Measurements from ENCODE around the gene ATE1. TPM values are rescaled to one million over a fixed set of nuclear protein-coding genes. Genes with fewer than 3 reads are reported as not detected.

ATE1 gene
- total RNA-seq, 3 donors from 2014 or later = 25.0 to 46.8 (median 29.5) TPM

GRCh38 chr10:121846555-121846954, 81.3 kb downstream of the ATE1 start:
- Histone ChIP-seq H3K27me3 (no peaks in the 10 kb centered on the region), H3K36me3 (peaks cover 6% of the 10 kb centered on the region), H3K4me1 (no peaks in the 10 kb centered on the region), H3K27ac (no peak overlapping the region), H3K4me3 (no peak overlapping the region), H3K9me3 (peaks cover 0 to 4% of the 10 kb centered on the region in 2 donors)
- intact Hi-C loops (cut with DNase I; ENCODE audit: low total_unique reads) = no loop called here
- no peak for DNase-seq (ENCODE audit: low spot score in 2 of 2)
- no peak for TF ChIP-seq POLR2AphosphoS5 (IDR thresholded peaks at IDR 0.05)
- TF ChIP-seq CTCF (IDR thresholded peaks at IDR 0.05) = no peak
- TF ChIP-seq POLR2A (IDR thresholded peaks at IDR 0.05) = no peak

GRCh38 chr10:121845044-121845784, 82.6 kb downstream of the ATE1 start:
- Histone ChIP-seq H3K4me1 (no peaks in the 10 kb centered on the region), H3K36me3 (peaks cover 6% of the 10 kb centered on the region), H3K27me3 (no peaks in the 10 kb centered on the region), H3K4me3 (no peak overlapping the region), H3K27ac (no peak overlapping the region), H3K9me3 (peaks cover 0 to 4% of the 10 kb centered on the region in 2 donors)
- intact Hi-C loops (cut with DNase I; ENCODE audit: low total_unique reads) = no loop called here
- DNase-seq (ENCODE audit: low spot score in 2 of 2) = no peak
- TF ChIP-seq CTCF (IDR thresholded peaks at IDR 0.05) = no peak
- TF ChIP-seq POLR2A (IDR thresholded peaks at IDR 0.05) = no peak
- TF ChIP-seq POLR2AphosphoS5 (IDR thresholded peaks at IDR 0.05) = no peak

- Histone ChIP-seq H3K36me3 (peaks cover 6% of the 10 kb centered on the region), H3K27ac (no peak overlapping the region), H3K4me3 (no peak overlapping the region), H3K9me3 (peaks cover 0 to 4% of the 10 kb centered on the region in 2 donors), H3K27me3 (no peaks in the 10 kb centered on the region), H3K4me1 (no peaks in the 10 kb centered on the region)
- DNase-seq (ENCODE audit: low spot score in 2 of 2) = no peak
- no peak for TF ChIP-seq CTCF (IDR thresholded peaks at IDR 0.05)
- no peak for TF ChIP-seq POLR2A (IDR thresholded peaks at IDR 0.05)
- no peak for TF ChIP-seq POLR2AphosphoS5 (IDR thresholded peaks at IDR 0.05)
- intact Hi-C loops (cut with DNase I; ENCODE audit: low total_unique reads) = no loop called here
These were observed 83.3 kb downstream of the ATE1 start for GRCh38 chr10:121844537-121844936.

- H3K36me3 ChIP-seq = peaks cover 6% of the 10 kb centered on the region
- TF ChIP-seq POLR2AphosphoS5 (IDR thresholded peaks at IDR 0.05) (no peak), CTCF (IDR thresholded peaks at IDR 0.05) (no peak), POLR2A (IDR thresholded peaks at IDR 0.05) (no peak)
- no peak overlapping the region for H3K4me3 ChIP-seq
- H3K4me1 ChIP-seq = no peaks in the 10 kb centered on the region
- no peak for DNase-seq (ENCODE audit: low spot score in 2 of 2)
- no peak overlapping the region for H3K27ac ChIP-seq
- intact Hi-C loops (cut with DNase I; ENCODE audit: low total_unique reads) = no loop called here
- peaks cover 0 to 4% of the 10 kb centered on the region in 2 donors for H3K9me3 ChIP-seq
- no peaks in the 10 kb centered on the region for H3K27me3 ChIP-seq
These were observed 84.5 kb downstream of the ATE1 start for GRCh38 chr10:121843379-121843778.

GRCh38 chr10:121841862-121842261, 86.0 kb downstream of the ATE1 start:
- H3K4me3 ChIP-seq = no peak overlapping the region
- H3K4me1 ChIP-seq = no peaks in the 10 kb centered on the region
- H3K27me3 ChIP-seq = no peaks in the 10 kb centered on the region
- H3K9me3 ChIP-seq = peaks cover 0 to 4% of the 10 kb centered on the region in 2 donors
- TF ChIP-seq CTCF (IDR thresholded peaks at IDR 0.05) (no peak), POLR2AphosphoS5 (IDR thresholded peaks at IDR 0.05) (no peak), POLR2A (IDR thresholded peaks at IDR 0.05) (no peak)
- intact Hi-C loops (cut with DNase I; ENCODE audit: low total_unique reads) = no loop called here
- no peak for DNase-seq (ENCODE audit: low spot score in 2 of 2)
- H3K27ac ChIP-seq = no peak overlapping the region
- peaks cover 6% of the 10 kb centered on the region for H3K36me3 ChIP-seq

All from breast epithelium (tissue), 4 donors.